ENCODE data around the gene RNF130. TPM values are rescaled to one million over a fixed set of nuclear protein-coding genes. Genes with fewer than 3 reads are reported as not detected.
A peak's percentile ranks its signal among the peaks of the same experiment; 100 is the strongest.

RNF130 gene
- total and polyA plus RNA-seq, 2 of the 13 experiments (the other 11 are each of a cell fraction or from before 2014, with no cell fraction given) = 28.2 to 28.3 TPM

DNA sequence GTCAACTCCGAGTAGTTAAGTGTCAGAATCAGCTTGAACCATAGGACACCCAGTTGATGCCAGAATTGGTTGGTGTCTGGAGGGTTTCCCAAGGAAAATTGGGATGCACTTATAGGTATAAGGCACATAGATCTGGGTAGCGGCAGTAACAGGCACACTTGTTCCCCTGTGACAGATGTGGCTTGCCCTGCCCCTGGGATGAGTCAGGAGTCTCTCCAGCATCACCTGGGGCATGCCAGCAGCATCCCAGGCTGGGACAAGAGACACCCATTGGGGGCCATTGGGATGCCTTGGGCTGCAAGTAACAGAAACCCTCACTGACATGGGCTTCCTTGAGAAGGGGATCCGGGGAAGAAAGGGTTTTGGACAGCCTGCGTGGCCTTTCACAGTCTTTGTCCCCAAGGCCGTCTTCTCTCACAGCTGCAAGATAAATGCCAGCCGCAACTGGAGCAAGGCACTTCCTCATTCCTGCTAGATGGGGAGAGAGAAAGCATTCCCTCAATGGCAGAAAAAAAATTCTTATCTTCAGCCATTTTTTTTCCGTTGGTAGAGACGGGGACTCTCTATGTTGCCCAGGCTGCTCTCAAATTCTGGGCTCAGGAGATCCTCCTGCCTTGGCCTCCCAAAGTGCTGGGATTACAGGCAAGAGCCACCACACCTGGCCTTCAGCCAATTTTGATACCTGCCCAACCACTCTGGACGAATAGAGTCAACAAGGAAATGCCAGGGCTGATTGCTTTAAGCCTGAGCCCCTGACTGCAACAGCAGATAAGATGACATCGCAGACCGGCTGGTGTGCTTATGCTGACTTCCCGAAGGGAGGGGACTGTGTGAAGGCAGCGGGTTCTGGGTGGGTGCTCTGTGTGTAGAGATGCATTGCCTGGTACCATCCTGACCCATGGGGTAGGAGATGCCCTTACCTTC lies 13.3 kb upstream of the RNF130 start:
- Histone ChIP-seq H4K20me1 (ENCODE audit: insufficient read depth, low read length) (no peaks in the 10 kb centered on the region), H2AFZ (ENCODE audit: low read length) (no peak overlapping the region), H3K4me2 (ENCODE audit: low read depth, low read length) (no peak overlapping the region), H3K36me3 (replicated peaks in 1 of 2; ENCODE audit: control insufficient read depth in 1 of 2, insufficient read depth in 2 of 2, low read length in 2 of 2) (no peaks in the 10 kb centered on the region), H3K4me1 (ENCODE audit: insufficient read depth, low read length) (peaks cover 24% of the 10 kb centered on the region), H3K27me3 (ENCODE audit: control insufficient read depth in 1 of 2, insufficient read depth in 2 of 2, low read length in 2 of 2) (peaks cover 5 to 31% of the 10 kb centered on the region in 2 experiments; a peak in 3 of 5 replicates), H3K9me3 (ENCODE audit: low read length) (no peaks in the 10 kb centered on the region), H3K9ac (ENCODE audit: insufficient read depth, low read depth, low read length) (no peak overlapping the region), H3K79me2 (ENCODE audit: insufficient read depth, low read length) (no peaks in the 10 kb centered on the region), H3K27ac (ENCODE audit: extremely low read length, insufficient read depth, low read length) (no peak overlapping the region), H3K4me3 (replicated peaks in 1 of 3; ENCODE audit: insufficient read depth in 1 of 3, low read depth in 2 of 3, low read length in 3 of 3) (no peak overlapping the region)
- in situ Hi-C loops (cut with HindIII; ENCODE audit: extremely low pct_ligation_motif_present, low pct_unique_long_range_greater_than_20kb) = loop anchor here (25.0 kb wide), 1 partner anchor 323 kb away; no protein-coding TSS in a partner anchor
- CTCF ChIA-PET (ENCODE audit: low intra/inter-chr PET ratio, low total read pairs) = no interaction called here
- FAIRE-seq (no peak), ATAC-seq (no peak), DNase-seq (ENCODE audit: low spot score) (peak; percentile 32)
- intact Hi-C loops (cut with micrococcal nuclease; ENCODE audit: unreplicated experiment) = no loop called here
- 9% methylated on average over 8 of the region's 13 CpGs for WGBS (ENCODE audit: low lambda C conversion rate)
- TF ChIP-seq FOXA3 (CRISPR knock-in tag; IDR thresholded peaks at IDR 0.05) (0 out of 2 replicates have a peak, but pooled peaks have one; percentile 12), FOXA1 (IDR thresholded peaks at IDR 0.05) (no peak), FOXA1 (CRISPR knock-in tag; IDR thresholded peaks at IDR 0.05) (0 out of 2 replicates have a peak, but pooled peaks have one; percentile 10), LCORL (IDR thresholded peaks at IDR 0.05) (no peak), LCORL (CRISPR knock-in tag; IDR thresholded peaks at IDR 0.05) (no peak), DMAP1 (CRISPR knock-in tag; IDR thresholded peaks at IDR 0.05) (no peak), ZNF792 (CRISPR knock-in tag; IDR thresholded peaks at IDR 0.05) (no peak), ZNF34 (CRISPR knock-in tag; IDR thresholded peaks at IDR 0.05; ENCODE audit: borderline replicate concordance) (no peak), REPIN1 (CRISPR knock-in tag; IDR thresholded peaks at IDR 0.05; ENCODE audit: borderline replicate concordance, low read depth) (no peak)
- POLR2A ChIA-PET = no interaction called here
- no TSS peak for BruUV-seq (replicated peaks)
